Spleen (tissue), 11 donors: ENCODE data around the gene TMEM259. TPM values are rescaled to one million over a fixed set of nuclear protein-coding genes. Genes with fewer than 3 reads are reported as not detected.

Experiments used
- DNase-seq: peaks from one replicate; pipeline ENCODE4 v3.0.0-alpha.2; 2020
- H3K27ac ChIP-seq, 8 donors: fragments of 200-600 bp; sonication (generic) in 7 of 8; 1 replicate in 4 of 8; 2 replicates in 4 of 8; pipeline versions ENCODE4 v1.5.0 to v1.8.0; 2016 to 2021; ENCODE audit warnings: inconsistent platforms in 4 of 8, mild to moderate bottlenecking in 4 of 8, moderate library complexity in 1 of 8
- H3K27me3 ChIP-seq, 7 donors: fragments of 200-600 bp; sonication (generic) in 6 of 7; replicated peaks in 1 of 7; 1 replicate in 4 of 7; 2 replicates in 3 of 7; pipeline versions ENCODE4 v1.5.0 to v1.8.0; 2016 to 2021; ENCODE audit warnings: inconsistent platforms in 3 of 7, mild to moderate bottlenecking in 1 of 7
- H3K36me3 ChIP-seq, 6 donors: fragments of 200-600 bp; sonication (generic) in 5 of 6; 1 replicate in 4 of 6; 2 replicates in 2 of 6; pipeline versions ENCODE4 v1.5.0 to v1.8.0; 2016 to 2021; ENCODE audit warnings: inconsistent platforms in 2 of 6
- H3K4me1 ChIP-seq, 6 donors: fragments of 200-600 bp; sonication (generic) in 5 of 6; 1 replicate in 3 of 6; 2 replicates in 3 of 6; pipeline versions ENCODE4 v1.5.0 to v1.8.0; 2016 to 2021; ENCODE audit warnings: inconsistent platforms in 3 of 6
- H3K4me3 ChIP-seq, 8 donors: fragments of 200-600 bp; sonication (generic) in 7 of 8; 1 replicate in 4 of 8; 2 replicates in 4 of 8; pipeline versions ENCODE4 v1.5.0 to v1.8.0; 2016 to 2021; ENCODE audit warnings: inconsistent platforms in 4 of 8, mild to moderate bottlenecking in 4 of 8, moderate library complexity in 2 of 8
- H3K9me3 ChIP-seq, 8 donors: fragments of 200-600 bp; sonication (generic) in 7 of 8; 1 replicate in 4 of 8; 2 replicates in 4 of 8; pipeline versions ENCODE4 v1.5.0 to v1.8.0; 2016 to 2021; ENCODE audit warnings: inconsistent platforms in 4 of 8
- CTCF ChIP-seq, 11 experiments: fragments of 200-600 bp in 7 of 11; fragments of 450-650 bp in 4 of 11; sonication (generic) in 4 of 11; IDR thresholded peaks in 8 of 11; conservative IDR thresholded peaks in 3 of 11; 1 replicate in 7 of 11; 2 replicates in 4 of 11; pipeline versions ENCODE4 v1.4.0 to v1.8.0; 2016 to 2021; ENCODE audit warnings: antibody characterized with exemption in 11 of 11, inconsistent platforms in 4 of 11, mild to moderate bottlenecking in 1 of 11
- POLR2A ChIP-seq, 3 donors: fragments of 450-650 bp; IDR thresholded peaks; one replicate each; pipeline ENCODE4 v1.5.1; 2017; ENCODE audit warnings: antibody characterized with exemption in 3 of 3, mild to moderate bottlenecking in 1 of 3
- POLR2AphosphoS5 ChIP-seq, 3 donors: sonication (generic); formaldehyde crosslinking; IDR thresholded peaks; one replicate each; pipeline ENCODE4 v1.5.1; 2017; ENCODE audit warnings: antibody characterized with exemption in 3 of 3
- WGBS, 5 donors: extraction: QIAGEN DNeasy Blood & Tissue Kit in 3 of 5; methylation state at CpG; one replicate each; pipeline versions ENCODE4 v1.1.5 to v1.1.7; 2013 to 2018; 5-methylcytosine and 5-hydroxymethylcytosine counted together
- intact Hi-C: fragments of 100-400 bp; cut with DNase I; formaldehyde crosslinking; loops from one replicate; pipeline ENCODE4 v1.15.0; 2023; ENCODE audit warnings: low total_unique reads
- polyA plus RNA-seq, 3 donors: library from polyadenylated mRNA; stranded (reverse); fragments of 200-250 nt; gene quantifications; one replicate each; pipeline ENCODE4 v1.2.1, GENCODE V29; 2013
- small RNA-seq, 4 donors: library from RNA; depleted of rRNA; stranded (forward); fragments of <200 nt; gene quantifications; one replicate each; pipeline ENCODE3, GENCODE V24; 2016
- total RNA-seq, 7 donors: library from RNA; depleted of rRNA in 3 of 7; stranded (reverse); fragments of >200 nt in 3 of 7; fragmentation: NEBNext Ultra II Directional in 4 of 7; extraction: Animal tissue kit (Norgen Biotek cat#: 25700) in 4 of 7; gene quantifications; one replicate each; pipeline versions ENCODE4 v1.1.0 to v1.2.1, GENCODE V29; 2016 to 2021
- donor health status: healthy with polysubstance abuse.
- donor health status: DM: no; HTN: no; CAD: no; lungs with moderate emphysema.
- donor health status: DM: no; HTN: no; CAD: no.
- donor health status: Bipolar disorder and iron deficiency.
- donor health status: healthy.
- donor health status: DM: no; HTN: no; CAD: no.
- donor health status: DM: yes; HTN: yes; CAD: no.

Gene TMEM259
- total and polyA plus RNA-seq, 10 donors: 172 to 560 (median 241) TPM

DNA sequence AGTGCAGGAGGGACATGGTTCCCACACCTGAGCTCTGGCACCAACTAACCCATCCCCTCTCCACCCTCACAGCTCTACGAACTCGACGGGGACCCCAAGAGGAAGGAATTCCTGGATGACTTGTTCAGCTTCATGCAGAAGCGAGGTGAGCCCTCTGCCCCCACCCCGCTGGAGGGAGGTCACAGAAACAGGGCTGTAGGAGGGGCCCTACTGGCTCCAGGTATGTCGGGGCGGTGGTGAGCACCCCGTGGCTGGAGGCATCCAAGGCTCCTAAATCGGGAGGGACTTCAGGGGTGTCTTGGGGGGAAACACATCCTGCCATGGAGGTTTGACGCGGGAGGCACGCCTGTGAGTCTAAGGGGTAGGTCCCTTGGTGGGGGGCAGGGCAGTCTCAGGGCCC lies 60.9 kb downstream of the TMEM259 start:
- intact Hi-C loops: no loop called here
- no peak overlapping the region for H3K4me3 ChIP-seq
- peaks cover 0 to 62% (median 14%) of the 10 kb centered on the region in 6 donors for H3K36me3 ChIP-seq
- no peaks in the 10 kb centered on the region for H3K27me3 ChIP-seq
- peaks cover 0 to 23% (median 5%) of the 10 kb centered on the region in 6 donors for H3K4me1 ChIP-seq
- no peaks in the 10 kb centered on the region for H3K9me3 ChIP-seq
- WGBS, 5 donors: 61 to 78% (median 69%) methylated on average over 9 to 12 of the region's 12 CpGs
- no peak overlapping the region for H3K27ac ChIP-seq
- no peak for DNase-seq
- TF ChIP-seq POLR2AphosphoS5 (IDR thresholded peaks at IDR 0.05) (no peak), POLR2A (IDR thresholded peaks at IDR 0.05) (no peak), CTCF (IDR thresholded peaks at IDR 0.05 in 8 of 11, conservative IDR thresholded peaks at IDR 0.05 in 3 of 11) (no peak)

Small RNA genes within 50 kb of the gene (small RNA-seq; reads per million reads assigned to genes)
- 0 to 0.56 (median 0) reads per million in 4 donors for gene RNU6-2

Other genes with a start within 250 kb of the TMEM259 start
- 100 to 1,000 TPM; 147 to 305 (median 247) TPM for gene PTBP1, start 223.7 kb downstream of the TMEM259 start, total RNA-seq
- 100 to 1,000 TPM in 1 of 3 donors, 10 to 100 TPM in 2; 89.9 to 130 (median 98.6) TPM for gene PTBP1, start 223.7 kb downstream of the TMEM259 start, polyA plus RNA-seq
- under 1 TPM in 5 of 7 donors, not detected in 2; 0.27 to 0.79 (median 0.43) TPM for gene PLPPR3, start 199.2 kb downstream of the TMEM259 start, total RNA-seq
- under 1 TPM in 1 of 3 donors, not detected in 2; 0.03 TPM for gene PLPPR3, start 199.2 kb downstream of the TMEM259 start, polyA plus RNA-seq
- 10 to 100 TPM in 3 of 7 donors, 1 to 10 TPM in 4; 3.1 to 69.7 (median 9.6) TPM for gene AZU1, start 193.3 kb downstream of the TMEM259 start, total RNA-seq
- gene AZU1, start 193.3 kb downstream of the TMEM259 start, polyA plus RNA-seq: 1 to 10 TPM; 1.7 to 7.6 (median 4.2) TPM
- 100 to 1,000 TPM in 1 of 7 donors, 10 to 100 TPM in 3, 1 to 10 TPM in 3; 2.8 to 168 (median 11.7) TPM for gene PRTN3, start 180.1 kb downstream of the TMEM259 start, total RNA-seq
- gene PRTN3, start 180.1 kb downstream of the TMEM259 start, polyA plus RNA-seq: 1 to 10 TPM in 2 of 3 donors, under 1 TPM in 1; 0.89 to 3.3 (median 1.3) TPM
- 100 to 1,000 TPM in 1 of 7 donors, 10 to 100 TPM in 4, 1 to 10 TPM in 2; 3.9 to 137 (median 17.0) TPM for gene ELANE, start 168.8 kb downstream of the TMEM259 start, total RNA-seq
- gene ELANE, start 168.8 kb downstream of the TMEM259 start, polyA plus RNA-seq: 1 to 10 TPM; 2.8 to 6.7 (median 5.4) TPM
- 10 to 100 TPM; 11.3 to 59.5 (median 26.2) TPM for gene CFD, start 161.5 kb downstream of the TMEM259 start, total RNA-seq
- gene CFD, start 161.5 kb downstream of the TMEM259 start, polyA plus RNA-seq: 10 to 100 TPM in 2 of 3 donors, 1 to 10 TPM in 1; 6.6 to 25.3 (median 18.4) TPM
- gene MED16, start 127.9 kb downstream of the TMEM259 start, total RNA-seq: 10 to 100 TPM; 37.0 to 60.7 (median 52.7) TPM
- 10 to 100 TPM; 43.2 to 82.1 (median 77.6) TPM for gene MED16, start 127.9 kb downstream of the TMEM259 start, polyA plus RNA-seq
- gene RNU6-9, start 127.6 kb downstream of the TMEM259 start, total RNA-seq: not detected
- gene RNU6-9, start 127.6 kb downstream of the TMEM259 start, polyA plus RNA-seq: not detected
- gene R3HDM4, start 107.9 kb downstream of the TMEM259 start, total RNA-seq: 100 to 1,000 TPM in 3 of 7 donors, 10 to 100 TPM in 4; 41.0 to 175 (median 90.9) TPM
- gene R3HDM4, start 107.9 kb downstream of the TMEM259 start, polyA plus RNA-seq: 10 to 100 TPM; 74.6 to 99.7 (median 87.4) TPM
- under 1 TPM in 5 of 7 donors, not detected in 2; 0.30 to 0.50 (median 0.37) TPM for gene KISS1R, start 103.8 kb downstream of the TMEM259 start, total RNA-seq
- under 1 TPM; 0.22 to 0.42 (median 0.27) TPM for gene KISS1R, start 103.8 kb downstream of the TMEM259 start, polyA plus RNA-seq
- 10 to 100 TPM; 14.9 to 42.5 (median 22.6) TPM for gene ARID3A, start 95.1 kb downstream of the TMEM259 start, total RNA-seq
- 10 to 100 TPM in 1 of 3 donors, 1 to 10 TPM in 2; 2.5 to 10.3 (median 3.2) TPM for gene ARID3A, start 95.1 kb downstream of the TMEM259 start, polyA plus RNA-seq
- gene WDR18, start 36.8 kb downstream of the TMEM259 start, total RNA-seq: 10 to 100 TPM; 17.8 to 63.4 (median 28.2) TPM
- 10 to 100 TPM; 57.6 to 96.0 (median 85.9) TPM for gene WDR18, start 36.8 kb downstream of the TMEM259 start, polyA plus RNA-seq
- gene GRIN3B, start 20.7 kb downstream of the TMEM259 start, total RNA-seq: under 1 TPM in 2 of 7 donors, not detected in 5; 0.07 to 0.11 TPM
- not detected for gene GRIN3B, start 20.7 kb downstream of the TMEM259 start, polyA plus RNA-seq
- not detected for gene RNU6-2, start 399 bp upstream of the TMEM259 start, total RNA-seq
- not detected for gene RNU6-2, start 399 bp upstream of the TMEM259 start, polyA plus RNA-seq
- 100 to 1,000 TPM; 102 to 296 (median 233) TPM for gene CNN2, start 5.5 kb upstream of the TMEM259 start, total RNA-seq
- 100 to 1,000 TPM; 126 to 147 (median 140) TPM for gene CNN2, start 5.5 kb upstream of the TMEM259 start, polyA plus RNA-seq
- 100 to 1,000 TPM in 3 of 7 donors, 10 to 100 TPM in 4; 64.6 to 162 (median 94.7) TPM for gene ABCA7, start 19.0 kb upstream of the TMEM259 start, total RNA-seq
- 100 to 1,000 TPM in 2 of 3 donors, 10 to 100 TPM in 1; 67.5 to 197 (median 152) TPM for gene ABCA7, start 19.0 kb upstream of the TMEM259 start, polyA plus RNA-seq
- 100 to 1,000 TPM; 161 to 258 (median 237) TPM for gene ARHGAP45, start 46.0 kb upstream of the TMEM259 start, total RNA-seq
- 100 to 1,000 TPM; 205 to 356 (median 329) TPM for gene ARHGAP45, start 46.0 kb upstream of the TMEM259 start, polyA plus RNA-seq
- gene POLR2E, start 74.3 kb upstream of the TMEM259 start, total RNA-seq: 100 to 1,000 TPM; 106 to 152 (median 123) TPM
- gene POLR2E, start 74.3 kb upstream of the TMEM259 start, polyA plus RNA-seq: 100 to 1,000 TPM in 2 of 3 donors, 10 to 100 TPM in 1; 70.8 to 144 (median 105) TPM
- 100 to 1,000 TPM; 138 to 275 (median 216) TPM for gene GPX4, start 82.9 kb upstream of the TMEM259 start, total RNA-seq
- 100 to 1,000 TPM; 480 to 562 (median 522) TPM for gene GPX4, start 82.9 kb upstream of the TMEM259 start, polyA plus RNA-seq
- gene SBNO2, start 153.1 kb upstream of the TMEM259 start, total RNA-seq: 100 to 1,000 TPM in 5 of 7 donors, 10 to 100 TPM in 2; 51.7 to 230 (median 168) TPM
- gene SBNO2, start 153.1 kb upstream of the TMEM259 start, polyA plus RNA-seq: 10 to 100 TPM; 16.2 to 62.0 (median 29.8) TPM
- 10 to 100 TPM; 52.1 to 85.0 (median 75.3) TPM for gene STK11, start 184.7 kb upstream of the TMEM259 start, total RNA-seq
- gene STK11, start 184.7 kb upstream of the TMEM259 start, polyA plus RNA-seq: 100 to 1,000 TPM in 1 of 3 donors, 10 to 100 TPM in 2; 44.0 to 107 (median 46.7) TPM
- gene CBARP, start 216.9 kb upstream of the TMEM259 start, total RNA-seq: 1 to 10 TPM in 1 of 7 donors, under 1 TPM in 5, not detected in 1; 0.12 to 1.2 (median 0.41) TPM
- gene CBARP, start 216.9 kb upstream of the TMEM259 start, polyA plus RNA-seq: under 1 TPM in 2 of 3 donors, not detected in 1; 0.05 to 0.48 TPM
- gene ATP5F1D, start 220.6 kb upstream of the TMEM259 start, total RNA-seq: 100 to 1,000 TPM in 4 of 7 donors, 10 to 100 TPM in 3; 49.1 to 131 (median 102) TPM
- 100 to 1,000 TPM; 164 to 166 (median 165) TPM for gene ATP5F1D, start 220.6 kb upstream of the TMEM259 start, polyA plus RNA-seq
- 100 to 1,000 TPM in 4 of 7 donors, 10 to 100 TPM in 3; 42.1 to 223 (median 138) TPM for gene MIDN, start 227.5 kb upstream of the TMEM259 start, total RNA-seq
- gene MIDN, start 227.5 kb upstream of the TMEM259 start, polyA plus RNA-seq: 10 to 100 TPM; 16.5 to 48.9 (median 19.1) TPM
- gene CIRBP, start 248.2 kb upstream of the TMEM259 start, total RNA-seq: 100 to 1,000 TPM; 333 to 672 (median 514) TPM
- gene CIRBP, start 248.2 kb upstream of the TMEM259 start, polyA plus RNA-seq: 100 to 1,000 TPM; 406 to 894 (median 843) TPM